Omental fat pad (tissue), 4 donors: Measurements from ENCODE around the gene RFWD3. TPM values are rescaled to one million over a fixed set of nuclear protein-coding genes. Genes with fewer than 3 reads are reported as not detected.

Experiments
- ATAC-seq: fragments of 150-250 bp; one replicate; pipeline ENCODE4 v1.9.1; 2016; ENCODE audit warnings: mild to moderate bottlenecking, moderate library complexity; ENCODE audit not compliant: low FRiP score
- DNase-seq: peaks from one replicate; pipeline ENCODE4 v3.0.0-alpha.2; 2019; ENCODE audit warnings: low spot score
- total RNA-seq, 4 donors: library from RNA; depleted of rRNA; stranded (reverse); fragments of >200 nt; gene quantifications; one replicate each; pipeline ENCODE4 v1.1.0, GENCODE V29; 2016
- TF ChIP-seq, protein P1 (sequence below), 3 donors: fragments of 450-650 bp; IDR thresholded peaks; one replicate each; pipeline ENCODE4 v1.5.1; 2016 to 2017; ENCODE audit warnings: antibody characterized with exemption in 3 of 3, mild to moderate bottlenecking in 3 of 3, moderate library complexity in 2 of 3

RFWD3 gene
- total RNA-seq, 4 donors from 2014 or later: 8.9 to 23.5 (median 19.8) TPM

DNA sequence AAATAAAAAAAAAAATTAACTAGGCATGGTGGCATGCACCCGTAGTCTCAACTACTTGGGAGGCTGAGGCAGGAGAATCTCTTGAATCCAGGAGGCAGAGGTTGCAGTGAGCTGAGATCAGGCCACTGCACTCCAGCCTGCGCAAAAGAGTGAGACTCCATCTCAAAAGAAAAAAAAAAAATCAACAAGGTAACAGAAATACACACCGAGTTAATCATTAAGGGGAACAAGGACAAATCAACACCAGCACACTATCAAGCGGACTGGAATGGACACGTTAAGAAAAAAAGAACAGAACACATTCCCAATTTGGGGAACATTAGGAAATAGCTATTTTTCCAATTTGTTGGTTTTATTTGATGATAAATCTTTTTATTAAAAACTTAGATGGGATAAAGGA is 31.4 kb downstream of the RFWD3 start:
- ATAC-seq: no peak
- DNase-seq: no peak
- TF ChIP-seq, protein P1, sequence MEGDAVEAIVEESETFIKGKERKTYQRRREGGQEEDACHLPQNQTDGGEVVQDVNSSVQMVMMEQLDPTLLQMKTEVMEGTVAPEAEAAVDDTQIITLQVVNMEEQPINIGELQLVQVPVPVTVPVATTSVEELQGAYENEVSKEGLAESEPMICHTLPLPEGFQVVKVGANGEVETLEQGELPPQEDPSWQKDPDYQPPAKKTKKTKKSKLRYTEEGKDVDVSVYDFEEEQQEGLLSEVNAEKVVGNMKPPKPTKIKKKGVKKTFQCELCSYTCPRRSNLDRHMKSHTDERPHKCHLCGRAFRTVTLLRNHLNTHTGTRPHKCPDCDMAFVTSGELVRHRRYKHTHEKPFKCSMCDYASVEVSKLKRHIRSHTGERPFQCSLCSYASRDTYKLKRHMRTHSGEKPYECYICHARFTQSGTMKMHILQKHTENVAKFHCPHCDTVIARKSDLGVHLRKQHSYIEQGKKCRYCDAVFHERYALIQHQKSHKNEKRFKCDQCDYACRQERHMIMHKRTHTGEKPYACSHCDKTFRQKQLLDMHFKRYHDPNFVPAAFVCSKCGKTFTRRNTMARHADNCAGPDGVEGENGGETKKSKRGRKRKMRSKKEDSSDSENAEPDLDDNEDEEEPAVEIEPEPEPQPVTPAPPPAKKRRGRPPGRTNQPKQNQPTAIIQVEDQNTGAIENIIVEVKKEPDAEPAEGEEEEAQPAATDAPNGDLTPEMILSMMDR (IDR thresholded peaks at IDR 0.05): no peak

DNA sequence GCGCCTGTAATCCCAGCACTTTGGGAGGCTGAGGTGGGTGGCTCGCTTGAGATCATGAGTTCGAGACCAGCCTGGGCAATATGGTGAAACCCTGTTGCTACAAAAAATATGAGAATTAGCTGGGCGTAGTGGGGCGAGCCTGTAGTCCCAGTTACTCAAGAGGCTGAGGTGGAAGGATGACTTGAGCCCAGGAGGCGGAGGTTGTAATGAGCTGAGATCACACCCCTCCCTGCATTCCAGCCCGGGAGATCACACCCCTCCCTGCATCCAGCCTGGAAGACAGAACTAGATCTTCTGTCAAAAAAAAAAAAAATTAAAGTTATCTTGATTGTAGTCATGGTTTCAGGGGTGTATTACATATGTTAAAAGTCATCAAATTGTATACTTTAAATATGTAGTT is 33.0 kb downstream of the RFWD3 start:
- no peak for DNase-seq
- ATAC-seq: no peak
- TF ChIP-seq, protein P1 (IDR thresholded peaks at IDR 0.05): no peak

DNA sequence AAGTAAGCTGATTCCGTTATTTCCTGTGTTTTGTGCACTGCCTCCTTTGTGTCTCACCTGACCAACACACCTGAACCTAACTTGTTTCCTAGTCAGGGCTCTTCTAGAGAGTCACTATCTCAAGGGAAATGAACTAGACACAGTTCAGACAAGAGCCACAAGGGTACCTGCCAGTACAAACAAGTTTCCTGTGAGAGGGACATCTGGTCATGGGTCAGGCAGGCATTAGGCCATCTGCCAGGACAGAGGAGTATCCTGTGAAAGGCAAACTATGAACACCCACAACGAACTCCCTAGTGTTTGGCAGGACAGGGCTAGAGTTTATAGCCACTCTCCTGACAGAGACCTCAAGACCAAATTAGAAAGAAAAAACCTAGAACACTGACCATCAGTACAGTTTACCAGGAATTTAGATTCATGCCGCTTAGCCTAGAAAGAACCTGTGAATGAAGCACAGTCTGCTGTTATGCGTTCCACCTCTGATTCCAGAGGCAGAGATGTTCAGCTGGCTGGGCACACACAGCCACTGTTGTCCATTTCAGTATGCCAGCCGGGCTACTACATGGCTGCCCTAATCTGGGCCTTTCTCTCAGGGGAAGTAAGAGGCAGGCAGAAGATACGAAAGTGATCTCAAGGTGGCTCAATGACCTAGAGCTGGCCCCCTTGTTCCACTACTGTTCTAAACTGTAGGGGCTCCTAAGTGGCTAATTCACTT is 39.0 kb downstream of the RFWD3 start:
- DNase-seq (no peak), ATAC-seq (no peak)
- TF ChIP-seq, protein P1 (IDR thresholded peaks at IDR 0.05): no peak

DNA sequence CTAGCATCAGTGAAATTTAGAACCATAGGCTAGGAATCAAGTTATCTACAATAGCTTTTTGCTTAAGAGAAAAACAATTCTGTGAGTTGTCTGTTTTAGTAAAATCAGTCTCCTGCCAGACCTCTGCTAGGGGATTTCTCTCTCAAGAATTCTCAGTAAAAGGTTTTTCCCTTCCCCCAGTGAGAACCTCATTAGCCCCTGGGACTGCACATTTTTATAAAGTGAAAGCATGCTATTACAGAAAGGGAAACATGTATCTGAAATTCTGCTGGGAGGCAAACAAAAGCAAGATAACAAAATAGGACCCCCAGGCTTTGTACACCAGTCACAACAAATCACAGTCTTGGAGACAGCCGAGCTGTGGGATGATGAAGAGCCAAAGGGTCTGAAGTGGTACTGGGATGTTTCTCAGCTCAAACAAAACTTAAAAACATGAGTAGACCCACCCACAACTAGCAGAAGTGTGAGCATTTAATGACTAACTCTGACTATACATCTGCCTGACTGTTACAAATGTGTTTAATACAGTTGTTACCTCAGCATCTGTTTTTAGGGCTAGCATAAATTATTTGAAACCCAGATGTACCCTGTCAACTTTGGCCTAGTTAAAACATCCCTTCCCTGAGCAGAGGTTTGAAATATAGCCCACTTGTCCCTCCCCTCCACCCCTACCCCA is 39.8 kb downstream of the RFWD3 start:
- TF ChIP-seq, protein P1 (IDR thresholded peaks at IDR 0.05): no peak
- DNase-seq (no peak), ATAC-seq (no peak)

DNA sequence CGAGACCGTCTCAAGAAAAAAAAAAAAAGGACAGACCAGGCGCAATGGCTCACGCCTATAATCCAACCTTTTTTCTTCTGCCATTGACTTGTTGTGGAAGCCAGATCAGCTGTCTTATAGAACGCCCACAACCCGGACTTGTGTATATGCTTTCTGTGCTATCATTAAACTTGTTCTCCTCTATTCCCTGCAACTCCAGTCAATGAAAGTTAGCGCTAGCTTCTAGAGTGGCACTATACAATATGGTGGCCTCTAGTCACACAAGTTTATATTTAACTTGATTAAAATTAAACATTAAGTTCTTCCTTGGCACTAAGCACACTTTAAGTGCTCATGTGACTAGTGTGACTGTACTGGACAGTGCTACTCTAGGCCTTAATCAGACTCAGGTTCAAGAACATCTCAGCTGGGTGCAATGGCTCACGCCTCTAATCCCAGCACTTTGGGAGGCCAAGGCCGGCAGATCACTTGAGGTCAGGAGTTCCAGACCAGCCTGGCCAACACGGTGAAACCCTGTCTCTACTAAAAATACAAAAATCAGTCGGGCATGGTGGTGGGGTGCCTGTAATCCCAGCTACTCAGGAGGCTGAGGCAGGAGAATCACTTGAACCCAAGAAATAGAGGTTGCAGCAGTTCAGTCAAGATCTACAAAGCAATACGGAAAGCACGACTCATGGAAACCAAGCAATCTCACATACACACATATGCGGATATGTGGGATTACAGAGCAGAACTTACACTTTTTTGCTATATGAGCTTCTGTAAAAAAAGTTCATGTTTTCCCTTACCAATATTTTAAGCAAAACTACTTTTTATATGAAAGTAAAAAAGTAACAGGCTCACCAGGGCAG is 41.0 kb downstream of the RFWD3 start:
- DNase-seq: no peak
- no peak for ATAC-seq
- TF ChIP-seq, protein P1 (IDR thresholded peaks at IDR 0.05): no peak

DNA sequence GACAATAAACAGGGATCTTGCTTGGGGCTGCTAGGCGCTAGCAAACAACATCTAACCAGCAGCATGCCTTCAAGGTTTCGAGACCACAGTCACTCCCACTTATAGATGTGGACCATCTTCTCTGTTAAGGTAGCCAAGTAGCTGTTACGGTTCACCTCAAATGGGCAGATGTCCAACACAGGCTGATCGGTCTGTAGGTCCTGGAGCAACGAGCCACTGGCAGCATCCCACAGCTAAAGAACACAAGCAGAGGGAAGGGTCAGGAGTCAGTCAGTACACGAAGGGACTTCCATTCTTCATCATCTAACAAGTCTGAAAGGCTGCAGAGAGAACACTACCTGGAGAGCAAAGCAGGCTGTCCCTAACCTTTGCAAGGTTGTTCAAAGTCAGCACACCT is 42.8 kb downstream of the RFWD3 start:
- TF ChIP-seq, protein P1 (IDR thresholded peaks at IDR 0.05): no peak
- no peak for DNase-seq
- no peak for ATAC-seq
